Fibroblast of upper back skin (primary cell): ENCODE measurements around the gene SYPL1.

Experiments
- DNase-seq: peaks from one replicate; pipeline ENCODE4 v3.0.0-alpha.2; 2013

Gene SYPL1

GRCh38 chr7:106089647-106090046 is 22.5 kb downstream of the SYPL1 start:
- DNase-seq, result no peak

GRCh38 chr7:106088014-106088413 is 24.1 kb downstream of the SYPL1 start:
- no peak for DNase-seq

- DNase-seq, result no peak
Measured at GRCh38 chr7:106086062-106086461, 26.1 kb downstream of the SYPL1 start.

- no peak for DNase-seq
Measured at GRCh38 chr7:106085015-106085414, 27.1 kb downstream of the SYPL1 start.

DNA sequence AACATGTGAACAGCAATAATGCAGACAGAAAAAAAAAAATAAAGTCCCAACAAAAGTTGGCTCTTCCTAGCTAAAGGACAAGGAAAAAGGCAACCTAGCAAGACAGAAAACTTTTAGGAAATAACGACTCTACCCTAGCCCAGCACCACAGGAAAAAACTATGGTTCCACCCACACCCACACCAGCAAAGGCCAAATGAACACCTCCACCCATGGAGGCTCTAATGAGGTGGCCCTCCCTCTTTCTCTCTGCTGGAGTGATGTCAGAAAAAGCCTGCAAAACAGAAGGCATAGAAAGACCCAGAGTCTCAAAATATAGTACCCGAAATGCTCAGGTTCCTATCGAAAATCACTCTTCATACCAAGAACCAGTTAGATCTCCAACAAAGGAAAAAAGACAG is 28.4 kb downstream of the SYPL1 start:
- no peak for DNase-seq

GRCh38 chr7:106082087-106082854 is 29.8 kb downstream of the SYPL1 start:
- DNase-seq, result no peak

DNA sequence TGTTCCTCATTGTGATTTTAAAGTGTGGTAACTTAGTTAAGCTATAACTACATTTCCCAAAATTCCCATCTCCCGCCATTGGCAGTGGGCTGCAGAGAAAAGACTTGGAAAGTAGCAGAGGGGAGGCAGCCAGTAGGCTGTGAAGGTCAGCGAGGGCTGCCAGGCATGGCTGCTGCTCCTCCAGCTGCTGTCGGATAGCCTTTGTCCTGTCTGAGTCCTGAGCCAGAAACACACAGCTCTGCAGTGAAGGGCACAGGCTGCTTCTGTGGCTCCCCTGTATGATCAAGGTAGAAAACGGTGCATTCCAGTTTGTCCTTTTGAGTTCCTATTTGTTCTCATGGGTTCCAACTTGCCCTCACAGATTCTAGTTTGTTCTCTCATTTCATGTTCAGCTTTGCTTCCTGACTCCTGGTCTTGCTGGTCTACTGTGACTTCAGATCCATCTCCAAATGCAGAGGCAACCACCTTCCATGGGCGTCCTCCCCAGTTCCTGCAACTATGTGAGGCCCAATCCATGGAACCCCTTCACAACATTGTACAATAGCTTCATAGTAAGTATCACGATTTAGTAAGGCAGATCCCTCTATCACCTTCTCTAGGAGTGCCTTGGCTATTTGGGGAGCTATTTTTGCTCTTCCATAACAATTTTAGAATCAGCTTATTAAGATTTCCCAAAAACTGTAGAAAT is 31.7 kb downstream of the SYPL1 start:
- no peak for DNase-seq

GRCh38 chr7:106076537-106076936 is 35.6 kb downstream of the SYPL1 start:
- DNase-seq, result no peak

DNA sequence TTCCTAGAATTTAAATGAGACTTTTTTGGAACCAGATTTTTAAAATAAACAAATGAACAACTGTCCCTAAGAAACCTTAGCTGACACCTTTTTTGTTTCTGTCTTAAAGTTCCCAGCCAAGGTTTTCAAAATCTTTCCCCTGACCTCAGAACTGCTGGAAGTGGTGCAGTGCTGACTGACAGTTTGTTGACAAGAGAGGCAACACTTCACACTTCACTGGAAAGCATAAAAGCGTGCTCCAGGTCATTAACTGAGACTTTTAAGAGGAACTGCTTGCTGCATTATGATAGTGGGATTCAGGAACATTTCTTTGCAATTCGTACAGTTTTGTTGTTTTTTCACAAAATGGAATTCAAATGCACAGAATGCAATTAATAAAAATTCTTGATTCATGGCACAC is 36.2 kb downstream of the SYPL1 start:
- DNase-seq, result no peak

DNA sequence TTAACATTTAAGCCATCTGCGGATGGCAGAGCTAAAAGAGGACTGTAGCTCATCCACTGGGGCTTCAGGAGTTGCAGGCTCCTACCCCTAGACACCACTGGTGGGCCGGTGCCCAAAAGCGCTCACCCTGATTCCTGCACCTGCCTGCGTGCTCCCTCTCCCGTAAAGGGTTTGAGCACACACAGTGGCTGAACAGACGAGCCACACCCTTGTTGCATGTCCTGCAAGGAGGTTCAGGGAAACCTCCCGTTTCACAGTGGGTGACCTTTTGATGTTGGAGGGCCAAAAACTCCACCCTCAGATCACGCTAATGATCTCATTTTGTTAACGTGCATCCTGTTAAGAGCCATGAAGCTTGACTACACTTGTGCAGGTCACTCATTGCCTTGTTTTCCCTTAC is 37.9 kb downstream of the SYPL1 start:
- DNase-seq, result no peak

GRCh38 chr7:106073701-106074100 is 38.4 kb downstream of the SYPL1 start:
- no peak for DNase-seq

GRCh38 chr7:106072715-106073091 is 39.4 kb downstream of the SYPL1 start:
- DNase-seq, result no peak

DNA sequence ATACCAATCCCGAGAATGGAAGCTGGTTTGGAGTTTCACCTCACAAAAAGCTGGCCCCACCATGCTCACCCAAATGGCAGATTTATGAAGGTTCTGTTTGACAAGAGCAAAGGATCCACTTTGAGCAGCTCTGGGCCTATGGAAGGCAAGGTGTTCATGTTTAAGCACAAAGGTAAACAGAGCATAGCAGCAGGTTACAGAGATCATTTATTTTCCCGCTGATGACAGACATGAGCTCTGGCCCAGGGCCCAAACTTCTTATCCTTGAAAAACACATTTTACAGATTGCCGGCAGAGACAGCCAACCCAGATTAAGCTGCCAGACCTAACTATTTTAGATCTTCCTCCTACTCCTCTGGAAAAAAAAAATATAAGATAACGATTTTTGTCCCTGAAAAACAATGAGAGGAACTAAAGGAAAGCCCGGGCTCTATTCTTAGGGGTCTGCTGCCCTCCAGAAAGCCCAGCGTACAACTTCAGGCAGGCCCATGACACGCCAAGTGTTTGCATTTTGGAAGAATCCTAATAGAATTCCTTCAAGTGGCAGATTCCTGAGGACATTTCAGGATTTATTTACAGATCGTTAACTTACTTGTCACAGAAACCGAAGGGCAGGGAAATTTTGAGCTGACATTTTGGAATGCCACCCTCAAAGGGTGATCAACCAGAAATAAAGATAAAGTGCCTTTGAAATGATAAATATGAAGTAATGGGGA is 40.0 kb downstream of the SYPL1 start:
- no peak for DNase-seq

DNA sequence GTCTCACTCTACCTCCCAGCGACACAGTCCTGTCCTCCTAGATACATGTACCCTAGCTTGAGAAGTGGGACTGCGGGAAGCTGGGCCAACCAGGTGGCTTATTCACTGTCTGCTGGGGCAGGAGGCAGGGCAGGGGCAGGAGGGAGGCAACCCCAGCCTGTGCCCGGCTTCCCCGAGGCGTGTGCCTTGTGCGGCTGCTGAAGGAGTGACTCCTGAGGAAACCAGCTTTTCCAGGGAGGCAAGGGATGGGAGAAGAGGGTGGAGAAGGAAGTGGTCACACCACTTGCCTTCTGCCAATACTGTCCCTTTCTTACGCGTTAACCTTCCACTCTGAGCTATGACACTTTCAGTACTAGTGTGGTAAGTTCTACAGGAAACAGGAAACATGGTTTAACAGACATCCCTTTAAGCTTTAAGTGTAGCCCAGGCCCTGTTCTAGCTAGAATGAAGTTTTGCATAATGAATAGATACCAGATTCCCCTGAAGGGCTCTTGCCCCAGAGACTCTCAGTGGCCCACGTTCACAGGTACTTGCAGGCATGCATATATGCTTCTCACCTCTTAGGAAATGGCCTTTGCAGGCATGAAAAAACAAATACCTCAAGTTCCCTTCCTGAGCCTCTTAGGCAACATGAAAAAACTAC is 40.6 kb downstream of the SYPL1 start:
- DNase-seq, result no peak

- DNase-seq, result no peak
Measured at GRCh38 chr7:106070567-106071254, 41.4 kb downstream of the SYPL1 start.

DNA sequence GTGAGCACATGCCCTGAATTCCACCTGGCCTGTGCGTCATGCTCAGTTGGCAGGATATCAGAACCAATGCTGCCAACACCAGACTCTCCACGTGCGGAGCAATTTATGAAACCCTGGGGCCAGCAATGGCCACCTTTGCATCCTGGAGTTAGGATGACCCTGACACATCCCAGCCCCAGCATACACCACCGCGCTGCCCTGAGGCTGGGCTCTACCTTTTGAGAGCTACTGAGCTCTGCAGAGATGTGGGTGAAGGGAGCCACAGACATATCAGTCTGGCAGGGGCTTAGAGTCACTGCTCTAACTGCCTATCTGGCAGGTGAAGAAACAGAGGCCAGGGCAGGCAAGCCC is 41.9 kb downstream of the SYPL1 start:
- DNase-seq, result no peak

- DNase-seq, result no peak
Measured at GRCh38 chr7:106069471-106070200, 42.5 kb downstream of the SYPL1 start.

DNA sequence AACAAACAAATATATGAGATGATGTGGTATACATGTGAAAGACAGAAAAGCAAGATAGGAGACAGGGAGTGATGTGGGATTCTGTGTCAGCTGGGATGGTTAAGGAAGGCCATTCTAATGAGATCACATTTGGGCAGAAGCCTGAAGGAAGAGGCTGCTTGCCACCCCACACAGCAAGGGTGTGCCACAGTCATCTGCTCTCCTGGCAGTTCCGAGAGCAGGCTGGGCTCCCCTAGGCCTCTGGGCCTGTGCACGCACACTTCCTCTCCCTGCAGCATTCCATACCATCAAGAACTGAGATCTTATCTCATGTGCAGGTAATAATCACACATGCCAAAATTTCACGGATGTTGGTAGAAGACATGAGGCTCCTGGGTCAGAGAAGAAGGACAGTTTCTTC is 43.1 kb downstream of the SYPL1 start:
- DNase-seq, result no peak

DNA sequence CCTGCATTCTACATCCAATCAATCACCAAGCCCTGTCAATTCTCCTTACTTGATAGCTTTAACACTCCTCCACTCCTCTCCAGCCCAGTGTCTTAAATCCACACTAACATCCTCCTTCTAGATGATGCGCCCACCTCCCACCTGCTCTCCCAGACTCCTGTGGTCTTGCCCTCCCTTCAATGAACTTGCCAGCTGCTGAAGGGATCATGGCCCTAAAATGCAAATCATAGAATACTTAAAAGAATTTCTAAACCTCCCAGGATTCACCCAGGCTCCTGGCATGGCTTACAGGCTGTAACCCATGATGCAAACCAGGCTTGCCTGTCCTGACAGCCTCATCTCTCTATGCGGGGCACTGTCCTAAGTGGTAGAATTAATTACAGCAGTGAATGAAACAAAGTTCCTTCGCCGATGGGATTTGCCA is 43.6 kb downstream of the SYPL1 start:
- DNase-seq, result no peak

DNA sequence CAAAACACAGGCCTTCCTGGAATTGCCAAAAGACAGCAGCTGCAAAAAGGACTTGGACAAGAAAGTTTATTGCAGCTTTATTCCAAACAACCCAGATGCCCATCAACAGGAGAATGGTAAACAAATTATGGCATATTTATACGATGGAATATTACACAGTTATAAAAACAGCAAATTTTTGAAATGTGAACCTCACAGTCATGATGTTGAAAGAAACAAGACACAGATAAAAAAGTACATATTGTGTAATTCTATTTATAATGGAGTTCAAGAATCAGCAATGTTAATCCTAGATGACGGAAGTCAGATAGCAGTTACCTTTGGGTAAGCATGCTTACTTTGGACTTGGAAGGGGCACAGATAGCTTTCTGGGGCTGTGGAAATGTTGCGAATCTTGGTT is 44.4 kb downstream of the SYPL1 start:
- DNase-seq, result no peak

GRCh38 chr7:106065575-106066500 is 46.3 kb downstream of the SYPL1 start:
- no peak for DNase-seq
